K562 (cell line): Measurements from ENCODE around the gene FRRS1L. TPM values are rescaled to one million over a fixed set of nuclear protein-coding genes. Genes with fewer than 3 reads are reported as not detected.

ENCODE experiments used
- GTF3C2 ChIP-seq: IDR thresholded peaks from 3 replicates; pipeline ENCODE4 v1.6.1; 2011; ENCODE audit warnings: borderline replicate concordance, mild to moderate bottlenecking, moderate library complexity; ENCODE audit not compliant: insufficient read length; ENCODE audit errors: extremely low read depth
- polyA plus RNA-seq, 8 experiments: library from polyadenylated mRNA; depleted of rRNA in 4 of 8; stranded (reverse) in 5 of 8; unstranded in 3 of 8; fragments of >200 nt; fragmentation: Nextera tagmentation in 2 of 8; fragmentation: Illumina TruSeq in 1 of 8; extraction: Ambion mirVana in 2 of 8; extraction: Trizol in 1 of 8; gene quantifications; 2 replicates each; pipeline versions ENCODE4 v1.2.1 to v1.2.3, GENCODE V29; 2011 to 2014; ENCODE audit warnings: inconsistent platforms in 1 of 8, missing spikeins in 1 of 8
- small RNA-seq: library from RNA; depleted of rRNA; stranded (forward); fragments of <200 nt; gene quantifications from one replicate; pipeline ENCODE3, GENCODE V24; 2014
- total RNA-seq, 7 experiments: library from RNA; depleted of rRNA in 6 of 7; stranded (reverse); fragments of >200 nt in 6 of 7; fragmentation: Illumina TruSeq in 2 of 7; extraction: Trizol in 2 of 7; gene quantifications; 2 replicates each; pipeline versions ENCODE4 v1.2.1 to v1.2.3, GENCODE V29; 2011 to 2021; ENCODE audit warnings: low replicate concordance in 1 of 7

Gene FRRS1L
- total and polyA plus RNA-seq, 9 of the 15 experiments (the other 6 are each of a cell fraction or from before 2014, with no cell fraction given) = under 0.01 to 0.04 (median 0.03) TPM; not detected in 5

GRCh38 chr9:109082091-109082620 lies 84.9 kb downstream of the FRRS1L start (continued):
- TF ChIP-seq GTF3C2 = no peak

Small RNA genes lying within 50 kb of the gene (small RNA-seq; reads per million reads assigned to genes)
- not detected for gene RNU6-984P

Other genes starting within 250 kb of the FRRS1L start
- 35.8 and 40.8 TPM in 2 replicates for gene ELP1, start 233.1 kb downstream of the FRRS1L start, total RNA-seq (2014; rRNA removed)
- gene ELP1, start 233.1 kb downstream of the FRRS1L start, total RNA-seq (2014; rRNA removed; fragmentation: Illumina TruSeq; extraction: Trizol) = 37.2 and 39.7 TPM in 2 replicates
- 39.0 and 41.7 TPM in 2 replicates for gene ELP1, start 233.1 kb downstream of the FRRS1L start, total RNA-seq (2015; rRNA removed; fragmentation: Illumina TruSeq; extraction: Trizol)
- gene ELP1, start 233.1 kb downstream of the FRRS1L start, total RNA-seq (2021) = 33.4 and 38.6 TPM in 2 replicates
- gene ELP1, start 233.1 kb downstream of the FRRS1L start, polyA plus RNA-seq (2011; rRNA removed) = 43.7 and 48.6 TPM in 2 replicates
- 35.4 and 45.3 TPM in 2 replicates for gene ELP1, start 233.1 kb downstream of the FRRS1L start, polyA plus RNA-seq (2014; fragmentation: Illumina TruSeq; extraction: Trizol)
- gene ELP1, start 233.1 kb downstream of the FRRS1L start, polyA plus RNA-seq (2014; fragmentation: Nextera tagmentation; extraction: Ambion mirVana) = 10 to 100 TPM; 17.0 to 25.0 TPM
- gene ELP1, start 233.1 kb downstream of the FRRS1L start, polyA plus RNA-seq (2014; rRNA removed) = 30.9 and 46.6 TPM in 2 replicates
- gene ABITRAM, start 232.8 kb downstream of the FRRS1L start, total RNA-seq (2014; rRNA removed) = 8.9 and 12.9 TPM in 2 replicates
- gene ABITRAM, start 232.8 kb downstream of the FRRS1L start, total RNA-seq (2014; rRNA removed; fragmentation: Illumina TruSeq; extraction: Trizol) = 24.2 and 24.9 TPM in 2 replicates
- 26.4 and 28.9 TPM in 2 replicates for gene ABITRAM, start 232.8 kb downstream of the FRRS1L start, total RNA-seq (2015; rRNA removed; fragmentation: Illumina TruSeq; extraction: Trizol)
- 18.6 and 19.7 TPM in 2 replicates for gene ABITRAM, start 232.8 kb downstream of the FRRS1L start, total RNA-seq (2021)
- 44.7 and 46.9 TPM in 2 replicates for gene ABITRAM, start 232.8 kb downstream of the FRRS1L start, polyA plus RNA-seq (2011; rRNA removed)
- gene ABITRAM, start 232.8 kb downstream of the FRRS1L start, polyA plus RNA-seq (2014; fragmentation: Illumina TruSeq; extraction: Trizol) = 37.7 and 47.6 TPM in 2 replicates
- 10 to 100 TPM; 26.5 to 34.4 TPM for gene ABITRAM, start 232.8 kb downstream of the FRRS1L start, polyA plus RNA-seq (2014; fragmentation: Nextera tagmentation; extraction: Ambion mirVana)
- 27.2 and 28.4 TPM in 2 replicates for gene ABITRAM, start 232.8 kb downstream of the FRRS1L start, polyA plus RNA-seq (2014; rRNA removed)
- gene CTNNAL1, start 153.8 kb downstream of the FRRS1L start, total RNA-seq (2014; rRNA removed) = 37.6 and 38.9 TPM in 2 replicates
- 78.0 and 89.1 TPM in 2 replicates for gene CTNNAL1, start 153.8 kb downstream of the FRRS1L start, total RNA-seq (2014; rRNA removed; fragmentation: Illumina TruSeq; extraction: Trizol)
- 42.2 and 46.7 TPM in 2 replicates for gene CTNNAL1, start 153.8 kb downstream of the FRRS1L start, total RNA-seq (2015; rRNA removed; fragmentation: Illumina TruSeq; extraction: Trizol)
- 46.9 and 48.8 TPM in 2 replicates for gene CTNNAL1, start 153.8 kb downstream of the FRRS1L start, total RNA-seq (2021)
- 42.5 and 70.7 TPM in 2 replicates for gene CTNNAL1, start 153.8 kb downstream of the FRRS1L start, polyA plus RNA-seq (2011; rRNA removed)
- 53.8 and 57.9 TPM in 2 replicates for gene CTNNAL1, start 153.8 kb downstream of the FRRS1L start, polyA plus RNA-seq (2014; fragmentation: Illumina TruSeq; extraction: Trizol)
- 10 to 100 TPM; 23.2 to 29.8 TPM for gene CTNNAL1, start 153.8 kb downstream of the FRRS1L start, polyA plus RNA-seq (2014; fragmentation: Nextera tagmentation; extraction: Ambion mirVana)
- gene CTNNAL1, start 153.8 kb downstream of the FRRS1L start, polyA plus RNA-seq (2014; rRNA removed) = 42.3 and 43.6 TPM in 2 replicates
- 13.9 and 15.1 TPM in 2 replicates for gene TMEM245, start 47.3 kb downstream of the FRRS1L start, total RNA-seq (2014; rRNA removed)
- gene TMEM245, start 47.3 kb downstream of the FRRS1L start, total RNA-seq (2014; rRNA removed; fragmentation: Illumina TruSeq; extraction: Trizol) = 30.5 and 32.8 TPM in 2 replicates
- 29.3 and 31.1 TPM in 2 replicates for gene TMEM245, start 47.3 kb downstream of the FRRS1L start, total RNA-seq (2015; rRNA removed; fragmentation: Illumina TruSeq; extraction: Trizol)
- 24.3 and 26.9 TPM in 2 replicates for gene TMEM245, start 47.3 kb downstream of the FRRS1L start, total RNA-seq (2021)
- 34.9 and 43.2 TPM in 2 replicates for gene TMEM245, start 47.3 kb downstream of the FRRS1L start, polyA plus RNA-seq (2011; rRNA removed)
- 26.0 and 33.7 TPM in 2 replicates for gene TMEM245, start 47.3 kb downstream of the FRRS1L start, polyA plus RNA-seq (2014; fragmentation: Illumina TruSeq; extraction: Trizol)
- 10 to 100 TPM in 1 of 2 experiments, 1 to 10 TPM in 1; 8.5 to 12.1 TPM for gene TMEM245, start 47.3 kb downstream of the FRRS1L start, polyA plus RNA-seq (2014; fragmentation: Nextera tagmentation; extraction: Ambion mirVana)
- gene TMEM245, start 47.3 kb downstream of the FRRS1L start, polyA plus RNA-seq (2014; rRNA removed) = 15.8 and 16.6 TPM in 2 replicates
- 0.04 and 0.09 TPM in 2 replicates for gene EPB41L4B, start 153.8 kb upstream of the FRRS1L start, total RNA-seq (2014; rRNA removed)
- gene EPB41L4B, start 153.8 kb upstream of the FRRS1L start, total RNA-seq (2014; rRNA removed; fragmentation: Illumina TruSeq; extraction: Trizol) = 0.29 and 0.32 TPM in 2 replicates
- 0.08 and 0.11 TPM in 2 replicates for gene EPB41L4B, start 153.8 kb upstream of the FRRS1L start, total RNA-seq (2015; rRNA removed; fragmentation: Illumina TruSeq; extraction: Trizol)
- gene EPB41L4B, start 153.8 kb upstream of the FRRS1L start, total RNA-seq (2021) = 0.38 and 0.63 TPM in 2 replicates
- 0.22 and 0.38 TPM in 2 replicates for gene EPB41L4B, start 153.8 kb upstream of the FRRS1L start, polyA plus RNA-seq (2011; rRNA removed)
- gene EPB41L4B, start 153.8 kb upstream of the FRRS1L start, polyA plus RNA-seq (2014; fragmentation: Illumina TruSeq; extraction: Trizol) = 0.24 and 0.30 TPM in 2 replicates
- under 1 TPM; 0.13 to 0.21 TPM for gene EPB41L4B, start 153.8 kb upstream of the FRRS1L start, polyA plus RNA-seq (2014; fragmentation: Nextera tagmentation; extraction: Ambion mirVana)
- gene EPB41L4B, start 153.8 kb upstream of the FRRS1L start, polyA plus RNA-seq (2014; rRNA removed) = 0.21 and 0.28 TPM in 2 replicates